ENCODE data around the gene BPIFA1.

Gene BPIFA1

DNA sequence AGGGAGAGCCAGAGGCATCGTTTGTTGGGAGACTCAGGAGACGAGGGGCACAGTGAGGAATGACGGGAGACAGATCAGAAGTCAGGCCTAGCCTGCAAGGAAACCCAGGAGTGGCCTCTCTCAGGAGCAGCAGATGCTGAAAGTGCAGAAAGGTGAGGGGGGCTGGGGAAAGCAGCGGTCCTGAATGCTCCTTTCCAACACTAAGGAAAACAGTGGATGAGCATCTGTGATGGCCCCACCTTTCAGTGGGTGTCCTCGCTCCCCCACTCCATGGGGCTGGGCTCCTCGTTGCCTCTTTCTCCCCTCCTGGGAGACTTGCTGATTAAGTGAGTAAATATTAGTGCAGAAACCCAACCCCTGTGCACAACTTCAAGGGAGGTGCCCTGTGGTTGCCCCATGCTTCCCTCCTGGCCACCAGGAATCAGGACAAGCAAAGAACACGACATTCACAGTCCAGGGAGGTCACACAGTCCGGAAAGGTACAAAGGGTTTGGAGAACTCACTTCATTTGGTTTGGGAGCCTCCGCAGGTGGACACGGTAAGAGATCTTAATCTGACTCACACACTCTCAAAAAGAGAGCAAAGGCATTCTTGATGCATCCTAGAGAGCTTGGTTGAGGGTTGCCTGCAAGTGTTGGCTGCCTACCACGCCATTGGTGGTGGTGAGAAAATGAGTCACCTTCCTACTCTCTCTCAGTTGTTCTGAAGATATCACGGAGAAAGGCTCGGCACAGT lies 37.5 kb downstream of the BPIFA1 start:
- Mint-ChIP-seq H3K27ac (ENCODE audit: low read depth) (no peak overlapping the region), H3K9me3 (no peaks in the 10 kb centered on the region), H3K4me3 (no peak overlapping the region), H3K27me3 (peaks cover 73% of the 10 kb centered on the region), H3K36me3 (ENCODE audit: insufficient read depth) (no peaks in the 10 kb centered on the region), H3K4me1 (no peaks in the 10 kb centered on the region)
- DNase-seq (ENCODE audit: low spot score in 2 of 2) (no peak), ATAC-seq (replicated peaks; ENCODE audit: extremely low read depth, poor library complexity, severe bottlenecking) (no peak)

DNA sequence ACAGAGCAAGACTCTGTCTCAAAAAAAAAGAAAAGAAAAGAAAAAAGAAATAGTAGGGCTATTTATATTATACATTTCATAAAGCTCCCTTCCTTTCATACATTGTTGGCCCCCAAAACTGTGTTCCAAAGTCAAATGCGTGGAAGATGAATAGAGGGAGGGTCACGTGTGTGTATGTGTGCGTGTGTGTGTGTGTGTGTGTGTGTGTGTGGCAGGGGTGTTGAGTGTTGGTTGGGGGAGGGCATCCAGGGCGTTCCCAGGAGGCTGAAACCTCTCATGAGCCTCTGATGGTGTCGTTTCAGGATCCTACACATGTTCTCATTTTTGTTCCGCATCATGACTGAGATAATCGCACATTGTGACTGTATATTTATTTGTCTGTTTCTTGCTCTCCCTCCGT lies 39.4 kb downstream of the BPIFA1 start:
- H3K27me3 Mint-ChIP-seq, result peaks cover 64% of the 10 kb centered on the region

DNA sequence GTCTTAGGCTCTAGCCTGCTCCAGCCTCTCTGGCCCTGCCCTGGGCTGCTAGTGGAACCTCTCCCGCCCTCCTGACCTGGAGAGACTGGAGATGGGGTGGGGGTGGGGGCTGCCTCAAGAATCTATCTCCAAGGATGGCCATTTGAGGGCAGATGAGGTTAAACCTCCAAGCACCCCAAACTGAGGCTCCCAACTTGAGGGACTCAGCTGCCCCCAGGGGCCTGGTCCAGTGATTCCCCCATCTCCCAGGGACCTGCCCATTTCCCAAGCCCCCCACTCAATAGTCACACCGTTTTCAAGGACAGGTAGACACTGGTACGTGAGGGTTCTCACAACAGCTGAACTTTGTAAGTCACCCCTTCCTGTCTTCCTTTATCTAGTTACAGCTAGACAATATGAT lies 40.1 kb downstream of the BPIFA1 start:
- Mint-ChIP-seq H3K4me3 (no peak overlapping the region), H3K9me3 (no peaks in the 10 kb centered on the region), H3K27ac (ENCODE audit: low read depth) (no peak overlapping the region), H3K36me3 (ENCODE audit: insufficient read depth) (no peaks in the 10 kb centered on the region), H3K4me1 (no peaks in the 10 kb centered on the region), H3K27me3 (peaks cover 64% of the 10 kb centered on the region)
- DNase-seq (ENCODE audit: low spot score in 2 of 2) (no peak), ATAC-seq (replicated peaks; ENCODE audit: extremely low read depth, poor library complexity, severe bottlenecking) (no peak)

More for the DNA sequence above, 39.4 kb downstream of the BPIFA1 start:
- Mint-ChIP-seq H3K27ac (ENCODE audit: low read depth) (no peak overlapping the region), H3K36me3 (ENCODE audit: insufficient read depth) (no peaks in the 10 kb centered on the region), H3K4me1 (no peaks in the 10 kb centered on the region), H3K9me3 (no peaks in the 10 kb centered on the region), H3K4me3 (no peak overlapping the region)
- DNase-seq (ENCODE audit: low spot score in 2 of 2), result no peak
- ATAC-seq (replicated peaks; ENCODE audit: extremely low read depth, poor library complexity, severe bottlenecking), result no peak

DNA sequence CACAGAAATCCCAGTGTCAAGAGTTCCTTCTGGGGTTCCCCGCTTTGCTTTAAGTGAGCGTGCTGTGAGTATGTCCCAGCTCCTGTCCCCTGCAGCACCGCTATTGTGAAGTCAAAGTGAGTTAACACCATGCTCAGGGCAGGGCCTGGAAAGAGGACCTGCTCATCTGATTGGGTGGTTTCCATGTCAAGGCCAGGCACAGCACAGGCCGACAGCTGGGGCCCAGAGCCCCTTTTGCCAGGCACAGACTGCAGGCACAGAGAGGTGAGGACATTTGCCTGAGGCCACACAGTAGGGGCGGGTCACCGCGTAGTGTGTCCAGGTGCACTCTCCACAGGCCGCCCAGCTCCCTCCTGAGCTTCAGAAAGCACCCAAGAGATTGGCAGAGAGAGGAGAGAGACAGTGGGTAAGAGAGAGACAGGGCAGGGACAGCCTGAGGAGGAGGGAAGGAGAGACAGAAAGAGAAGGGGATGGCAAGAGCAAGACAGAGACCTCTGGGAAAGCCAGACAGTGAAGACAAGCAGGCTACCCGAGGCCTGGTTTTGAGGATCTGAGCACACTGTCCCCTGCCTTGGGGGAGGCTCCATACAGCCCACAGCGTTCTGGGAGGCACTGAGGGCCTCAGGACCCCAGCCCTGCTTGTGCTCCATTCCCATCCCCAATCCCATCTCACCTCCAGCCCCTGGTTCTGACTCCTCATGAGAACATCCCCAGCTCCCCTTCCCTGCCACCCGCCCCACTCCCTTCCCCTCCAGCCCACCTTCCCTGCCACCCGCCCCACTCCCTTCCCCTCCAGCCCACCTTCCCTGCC lies 40.7 kb downstream of the BPIFA1 start:
- no peaks in the 10 kb centered on the region for H3K9me3 Mint-ChIP-seq
- no peaks in the 10 kb centered on the region for H3K4me1 Mint-ChIP-seq
- DNase-seq (ENCODE audit: low spot score in 2 of 2) (no peak), ATAC-seq (replicated peaks; ENCODE audit: extremely low read depth, poor library complexity, severe bottlenecking) (no peak)
- no peak overlapping the region for H3K27ac Mint-ChIP-seq (ENCODE audit: low read depth)
- no peak overlapping the region for H3K4me3 Mint-ChIP-seq
- no peaks in the 10 kb centered on the region for H3K36me3 Mint-ChIP-seq (ENCODE audit: insufficient read depth)
- H3K27me3 Mint-ChIP-seq, result peaks cover 61% of the 10 kb centered on the region

DNA sequence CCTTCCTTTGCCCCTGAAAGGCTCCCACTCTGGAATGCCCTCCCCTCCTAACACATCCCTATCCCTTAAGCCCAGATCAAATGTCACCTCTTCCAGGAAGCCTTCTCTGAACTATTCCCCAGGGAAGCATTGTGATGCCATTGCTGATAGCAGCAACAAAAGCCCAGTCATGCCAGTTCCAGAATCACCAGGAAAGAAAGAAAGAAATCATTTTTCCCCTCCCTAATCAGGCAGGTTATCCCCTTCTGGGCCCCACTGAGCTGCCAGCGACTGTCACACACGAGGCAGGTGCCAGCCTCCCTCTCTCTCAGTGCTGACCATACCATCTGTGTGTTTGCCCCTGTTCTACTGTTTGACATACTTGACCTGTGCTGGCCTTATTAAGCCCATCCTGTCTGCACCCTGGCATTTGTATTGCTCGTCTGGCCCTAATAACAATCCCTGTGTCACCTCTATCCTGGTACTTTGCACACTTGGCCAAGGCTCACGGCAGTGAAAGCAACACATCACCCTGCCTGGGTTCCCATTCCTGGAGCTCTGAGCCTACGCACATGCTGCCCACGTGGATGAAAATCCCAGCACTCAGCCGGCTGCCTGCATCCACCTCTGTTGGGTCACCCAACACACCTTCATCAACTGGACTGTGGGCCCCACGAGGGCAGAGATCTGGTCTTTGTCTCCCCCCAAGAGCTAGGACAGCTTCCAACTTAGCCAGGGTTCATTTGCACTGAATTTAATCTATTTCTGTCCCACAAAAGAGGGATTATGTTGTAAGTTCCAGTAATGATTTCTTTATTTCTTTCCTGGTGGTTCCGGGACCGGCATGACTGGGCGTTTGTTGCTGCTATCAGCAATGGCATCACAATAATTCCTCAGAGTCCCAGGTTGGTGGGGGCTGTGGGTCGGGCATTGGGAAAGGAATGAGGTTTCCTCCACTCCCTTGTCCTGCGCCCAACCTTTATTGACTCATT lies 42.0 kb downstream of the BPIFA1 start:
- Mint-ChIP-seq H3K4me1 (no peaks in the 10 kb centered on the region), H3K27me3 (peaks cover 53% of the 10 kb centered on the region), H3K9me3 (no peaks in the 10 kb centered on the region), H3K27ac (ENCODE audit: low read depth) (no peak overlapping the region), H3K4me3 (no peak overlapping the region), H3K36me3 (ENCODE audit: insufficient read depth) (no peaks in the 10 kb centered on the region)
- no peak for ATAC-seq (replicated peaks; ENCODE audit: extremely low read depth, poor library complexity, severe bottlenecking)
- no peak for DNase-seq (ENCODE audit: low spot score in 2 of 2)

DNA sequence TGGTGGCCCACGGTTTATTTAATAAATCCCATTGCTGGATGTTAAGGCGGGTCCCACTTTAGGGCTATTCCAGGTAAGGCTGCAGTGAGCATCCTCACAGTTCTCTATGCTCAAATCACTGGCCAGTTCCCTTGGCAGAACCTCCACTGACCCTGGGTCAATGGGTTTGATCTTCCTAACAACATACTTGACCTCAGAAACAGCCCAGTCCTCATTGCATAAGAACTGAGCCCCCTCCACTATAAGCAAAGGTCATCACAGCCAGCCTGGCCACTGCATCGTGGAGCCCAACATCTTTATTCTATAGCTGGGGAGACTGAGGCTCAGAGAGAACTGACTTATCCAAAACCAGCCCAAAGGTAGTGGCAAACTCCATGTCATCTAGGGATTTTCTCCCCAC lies 42.9 kb downstream of the BPIFA1 start:
- ATAC-seq (replicated peaks; ENCODE audit: extremely low read depth, poor library complexity, severe bottlenecking) (no peak), DNase-seq (ENCODE audit: low spot score in 2 of 2) (no peak)
- no peak overlapping the region for H3K4me3 Mint-ChIP-seq
- H3K36me3 Mint-ChIP-seq (ENCODE audit: insufficient read depth), result no peaks in the 10 kb centered on the region
- peaks cover 56% of the 10 kb centered on the region for H3K27me3 Mint-ChIP-seq
- no peaks in the 10 kb centered on the region for H3K9me3 Mint-ChIP-seq
- H3K27ac Mint-ChIP-seq (ENCODE audit: low read depth), result no peak overlapping the region
- no peaks in the 10 kb centered on the region for H3K4me1 Mint-ChIP-seq

DNA sequence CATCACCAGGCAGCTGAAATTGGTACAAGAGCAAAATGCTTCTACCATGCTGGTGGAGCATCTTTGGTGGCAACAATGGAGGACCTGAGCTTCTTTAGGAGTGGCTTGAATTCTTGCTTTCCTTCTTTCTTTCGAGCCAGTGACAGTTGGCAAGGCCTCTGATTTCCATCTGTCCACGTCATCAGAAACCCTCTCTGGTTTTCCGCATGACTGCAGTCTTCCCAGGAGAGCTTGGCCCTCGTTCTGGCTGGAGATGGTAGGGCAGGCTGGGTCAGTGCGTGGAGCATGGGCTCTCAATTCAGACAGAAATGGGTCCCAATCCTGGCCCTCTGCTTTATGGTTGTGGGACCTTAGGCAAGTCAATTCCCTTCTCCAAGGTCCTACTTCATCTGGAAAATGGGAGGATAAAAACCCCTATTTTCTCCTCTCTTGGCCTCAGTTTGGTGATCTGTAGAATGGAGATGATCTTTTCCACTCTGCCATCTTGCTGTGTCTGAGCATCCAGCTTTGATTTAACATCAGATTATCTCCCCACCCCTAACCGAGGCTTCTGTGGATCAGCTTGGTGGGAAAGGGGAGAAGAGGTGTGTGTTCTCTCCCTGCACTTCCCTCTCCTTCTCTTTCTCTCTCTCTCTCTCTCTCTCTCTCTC lies 43.6 kb downstream of the BPIFA1 start:
- Mint-ChIP-seq H3K27ac (ENCODE audit: low read depth) (no peak overlapping the region), H3K4me1 (no peaks in the 10 kb centered on the region), H3K9me3 (no peaks in the 10 kb centered on the region), H3K36me3 (ENCODE audit: insufficient read depth) (no peaks in the 10 kb centered on the region), H3K27me3 (peaks cover 62% of the 10 kb centered on the region), H3K4me3 (no peak overlapping the region)
- DNase-seq (ENCODE audit: low spot score in 2 of 2) (no peak), ATAC-seq (replicated peaks; ENCODE audit: extremely low read depth, poor library complexity, severe bottlenecking) (no peak)

DNA sequence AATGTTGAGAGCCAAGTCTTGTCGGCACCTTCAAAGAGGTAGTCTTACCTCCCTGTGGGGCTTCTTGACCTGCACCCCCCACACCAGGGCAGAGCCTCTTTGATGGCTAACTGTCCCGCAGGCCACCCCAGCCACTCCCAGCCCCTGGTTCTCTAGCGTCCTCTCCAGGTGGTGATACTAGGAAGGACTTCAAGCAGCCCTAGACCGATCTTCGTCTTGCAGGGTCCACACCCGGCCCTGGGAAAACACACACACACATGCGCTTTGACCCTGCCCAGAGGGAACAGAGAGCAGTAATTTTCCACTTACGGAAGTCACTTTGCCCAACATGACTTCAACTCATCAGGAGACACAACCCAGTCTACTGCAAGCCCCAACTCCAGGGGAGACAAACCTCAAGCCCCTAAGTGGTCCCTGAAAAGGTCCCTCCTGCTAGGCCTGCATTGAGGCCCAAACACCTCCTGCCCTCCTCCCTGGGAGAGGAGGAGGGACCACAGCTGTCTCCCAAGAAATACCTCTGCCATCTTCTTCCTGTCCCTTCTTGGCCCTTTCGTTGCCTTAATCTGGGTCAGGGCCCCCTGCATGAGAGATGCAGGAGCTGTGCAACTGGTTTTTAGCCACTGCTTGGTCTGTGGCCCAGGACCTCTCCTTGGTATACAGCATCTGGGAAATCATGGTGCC lies 44.3 kb downstream of the BPIFA1 start:
- H3K27me3 Mint-ChIP-seq, result peaks cover 70% of the 10 kb centered on the region
- H3K4me3 Mint-ChIP-seq, result no peak overlapping the region
- no peak overlapping the region for H3K27ac Mint-ChIP-seq (ENCODE audit: low read depth)
- ATAC-seq (replicated peaks; ENCODE audit: extremely low read depth, poor library complexity, severe bottlenecking) (no peak), DNase-seq (ENCODE audit: low spot score in 2 of 2) (no peak)
- H3K36me3 Mint-ChIP-seq (ENCODE audit: insufficient read depth), result no peaks in the 10 kb centered on the region
- H3K9me3 Mint-ChIP-seq, result no peaks in the 10 kb centered on the region
- H3K4me1 Mint-ChIP-seq, result no peaks in the 10 kb centered on the region

DNA sequence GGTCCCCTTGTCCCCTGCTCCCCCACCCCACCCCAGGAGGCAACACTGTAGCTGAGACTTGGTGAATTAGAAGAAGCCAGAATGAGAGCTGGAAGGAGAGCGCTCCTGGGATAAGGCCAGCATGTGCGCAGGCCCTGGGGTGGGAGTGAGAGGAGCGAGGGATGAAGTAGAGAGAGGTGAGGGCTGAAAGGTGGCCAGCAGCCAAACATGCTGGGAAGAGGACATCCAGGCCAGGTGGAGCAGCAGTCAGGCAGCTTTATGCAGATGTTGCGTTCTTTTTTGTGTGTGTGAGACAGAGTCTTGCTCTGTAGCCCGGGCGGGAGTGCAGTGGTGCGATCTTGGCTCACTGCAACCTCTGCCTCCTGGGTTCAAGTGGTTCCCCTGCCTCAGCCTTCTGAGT lies 45.0 kb downstream of the BPIFA1 start:
- Mint-ChIP-seq H3K36me3 (ENCODE audit: insufficient read depth) (no peaks in the 10 kb centered on the region), H3K27ac (ENCODE audit: low read depth) (no peak overlapping the region), H3K4me1 (no peaks in the 10 kb centered on the region), H3K9me3 (no peaks in the 10 kb centered on the region), H3K4me3 (no peak overlapping the region), H3K27me3 (peaks cover 76% of the 10 kb centered on the region)
- no peak for ATAC-seq (replicated peaks; ENCODE audit: extremely low read depth, poor library complexity, severe bottlenecking)
- no peak for DNase-seq (ENCODE audit: low spot score in 2 of 2)

DNA sequence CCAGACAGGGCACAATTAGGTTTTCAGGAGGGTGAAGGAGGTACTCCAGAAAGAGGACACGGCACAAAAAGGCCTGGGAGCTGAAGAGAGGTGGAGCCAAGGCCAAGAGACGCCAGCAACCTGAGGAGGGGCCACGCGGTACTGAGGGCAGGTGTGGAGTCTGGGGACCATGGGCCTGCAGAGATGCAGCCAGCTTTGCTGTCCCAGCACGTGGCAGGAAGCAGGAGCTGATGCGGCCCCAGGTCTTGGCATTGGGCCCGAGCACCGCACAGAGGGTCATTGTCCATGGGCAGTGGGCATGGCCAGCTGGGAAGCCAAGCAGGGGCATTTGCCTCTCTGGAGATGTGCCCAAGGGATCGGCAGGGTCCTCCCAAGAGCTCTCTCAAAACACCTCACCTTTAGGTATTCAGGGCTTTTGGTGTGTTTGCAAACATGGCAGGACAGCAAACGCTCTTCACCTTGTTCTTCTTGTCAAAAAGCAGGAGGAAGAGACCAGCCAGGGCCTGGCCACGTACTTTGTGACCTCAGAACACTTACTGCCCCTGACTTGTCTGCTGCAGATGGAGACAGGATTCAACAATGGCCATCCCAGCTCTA lies 45.9 kb downstream of the BPIFA1 start:
- Mint-ChIP-seq H3K27me3 (peaks cover 76% of the 10 kb centered on the region), H3K36me3 (ENCODE audit: insufficient read depth) (no peaks in the 10 kb centered on the region), H3K4me1 (no peaks in the 10 kb centered on the region), H3K4me3 (no peak overlapping the region), H3K27ac (ENCODE audit: low read depth) (no peak overlapping the region), H3K9me3 (no peaks in the 10 kb centered on the region)
- DNase-seq (ENCODE audit: low spot score in 2 of 2) (no peak), ATAC-seq (replicated peaks; ENCODE audit: extremely low read depth, poor library complexity, severe bottlenecking) (no peak)

DNA sequence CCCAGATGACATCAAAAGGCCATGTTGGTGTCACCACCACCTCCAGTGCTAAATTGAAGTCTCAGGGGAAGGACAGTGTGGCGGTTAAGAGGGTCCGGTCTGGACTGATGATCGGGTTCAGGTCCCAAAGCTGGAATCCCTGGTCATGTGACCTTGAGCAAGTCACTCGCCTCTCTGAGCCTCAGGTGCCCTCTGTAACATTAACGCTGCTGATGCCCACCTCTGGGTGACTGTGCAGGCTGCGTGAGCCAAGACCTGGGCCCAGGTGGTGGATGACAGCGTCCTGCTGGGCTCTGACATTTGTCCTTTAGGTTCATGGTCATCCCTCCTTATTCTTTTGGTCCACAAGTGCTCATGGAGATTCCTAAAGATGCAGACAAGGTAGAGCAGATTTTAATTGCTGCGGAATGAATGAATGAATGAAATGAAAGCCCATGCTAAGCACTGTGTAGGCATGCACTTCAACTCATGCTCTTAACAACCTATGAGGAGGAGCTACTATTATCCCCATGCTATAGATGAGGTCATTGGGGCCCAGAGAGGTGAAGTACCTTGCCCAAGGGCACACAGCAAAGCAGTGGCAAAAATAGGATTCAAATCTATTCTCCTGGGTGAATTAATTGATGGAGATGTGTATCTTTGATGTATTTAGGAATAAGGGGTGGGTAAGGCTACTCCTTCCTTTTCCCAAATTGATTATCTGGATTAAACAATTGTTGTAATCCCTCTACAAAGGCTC lies 46.6 kb downstream of the BPIFA1 start:
- ATAC-seq (replicated peaks; ENCODE audit: extremely low read depth, poor library complexity, severe bottlenecking) (no peak), DNase-seq (ENCODE audit: low spot score in 2 of 2) (no peak)
- H3K9me3 Mint-ChIP-seq, result no peaks in the 10 kb centered on the region
- no peak overlapping the region for H3K27ac Mint-ChIP-seq (ENCODE audit: low read depth)
- no peak overlapping the region for H3K4me3 Mint-ChIP-seq
- H3K27me3 Mint-ChIP-seq, result peaks cover 76% of the 10 kb centered on the region
- H3K36me3 Mint-ChIP-seq (ENCODE audit: insufficient read depth), result no peaks in the 10 kb centered on the region
- no peaks in the 10 kb centered on the region for H3K4me1 Mint-ChIP-seq

All from central memory CD8-positive, alpha-beta T cell (primary cell).